ENCODE results near the gene CD44.
A peak's percentile ranks its signal among the peaks of the same experiment; 100 is the strongest.

The CD44 gene

GRCh38 chr11:35260342-35260985 lies 121.5 kb downstream of the CD44 start:
- DNase-seq: no peak

DNA sequence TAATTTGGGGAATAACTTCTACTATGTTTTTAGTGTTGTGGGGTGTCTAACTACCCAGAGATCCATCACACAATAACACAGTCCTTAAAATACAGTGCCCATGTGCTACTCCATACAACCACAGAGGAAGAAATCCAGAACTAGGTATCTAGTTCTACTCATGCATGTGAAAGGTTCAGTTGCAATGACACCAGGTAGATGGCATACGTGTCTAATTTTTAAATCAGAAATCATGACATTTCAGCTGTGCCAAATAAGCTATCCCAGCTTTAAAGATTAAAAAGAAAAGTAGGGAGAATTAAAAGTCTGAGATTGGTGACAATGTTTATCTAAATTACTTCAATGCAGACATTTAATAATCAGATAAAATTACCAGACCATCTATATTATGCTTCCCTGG lies 122.2 kb downstream of the CD44 start:
- no peak for DNase-seq

DNA sequence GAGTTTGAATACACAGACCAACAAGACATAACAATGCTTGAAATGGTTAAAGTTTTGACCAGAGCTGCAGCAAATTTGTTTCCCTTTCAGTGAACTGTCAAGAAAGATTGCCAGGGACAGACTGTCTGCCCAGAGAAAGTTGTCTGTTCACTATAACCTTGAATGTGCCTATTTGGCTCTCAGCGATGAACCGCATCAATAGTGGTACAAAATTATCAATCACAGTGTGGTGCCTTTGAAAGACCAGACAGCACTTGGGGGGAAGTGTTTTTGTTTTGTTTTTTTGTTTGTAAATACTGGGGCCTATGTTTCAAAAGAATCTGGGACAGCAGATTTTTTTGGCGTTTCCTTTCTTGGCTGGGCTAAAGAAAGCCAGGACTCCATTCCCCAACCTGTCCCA lies 123.1 kb downstream of the CD44 start:
- peak in 4 of 51 donors; percentile 5 to 31 (median 13) for DNase-seq

- DNase-seq: no peak
Observed at GRCh38 chr11:35262735-35263134, 123.8 kb downstream of the CD44 start.

DNA sequence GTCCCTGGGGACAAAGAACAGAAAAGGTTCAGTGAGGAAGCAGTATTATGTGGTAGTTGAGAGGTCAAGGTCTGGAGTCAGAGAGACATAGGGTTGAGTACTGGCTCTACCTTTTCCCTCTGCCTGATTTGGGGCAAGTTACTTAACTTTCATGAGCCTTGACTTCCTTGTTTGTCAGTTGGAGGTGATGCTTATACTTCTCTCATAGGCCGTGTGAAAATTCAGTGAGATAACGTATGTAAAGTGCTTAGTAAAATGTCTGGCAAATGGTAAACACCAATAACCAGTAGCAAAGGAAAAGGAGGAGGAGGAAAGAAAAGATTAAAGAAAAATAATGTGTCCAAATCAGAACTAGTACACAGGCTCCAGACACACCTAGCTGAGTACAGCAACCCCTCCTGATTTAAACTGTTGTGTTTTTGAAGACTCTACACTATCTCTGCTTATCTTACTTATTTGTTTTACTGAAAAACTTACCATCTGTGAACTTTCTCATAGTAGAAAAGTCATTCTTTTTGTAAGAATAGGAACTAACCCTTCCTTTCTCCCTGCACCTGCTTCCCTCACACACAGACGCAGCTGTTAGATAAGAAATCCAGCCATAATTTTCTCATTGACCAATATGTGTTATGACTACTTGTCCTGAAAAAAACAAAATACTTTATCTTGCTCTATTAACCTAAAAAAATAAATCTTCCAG lies 126.9 kb downstream of the CD44 start:
- no peak for DNase-seq

- DNase-seq: no peak
Observed at GRCh38 chr11:35267504-35267903, 128.5 kb downstream of the CD44 start.

DNA sequence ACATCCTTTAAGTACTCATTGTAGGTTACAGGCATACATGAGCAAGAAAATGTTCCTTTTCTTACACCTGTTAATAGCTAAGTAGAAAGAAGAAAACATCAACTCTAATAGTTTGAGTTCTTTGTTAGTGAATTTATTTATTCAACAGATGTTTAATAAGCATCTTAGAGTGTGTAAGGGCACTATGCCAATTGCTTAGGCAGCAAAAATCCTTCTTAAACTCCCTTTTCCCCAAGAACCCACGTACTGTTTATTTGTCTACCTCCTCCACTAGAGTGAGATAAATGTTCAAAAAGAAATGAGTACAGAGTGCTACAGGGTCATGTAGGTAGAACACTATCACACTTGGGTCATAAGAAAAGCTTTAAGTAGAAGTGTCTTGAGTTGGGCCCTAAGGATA lies 131.4 kb downstream of the CD44 start:
- DNase-seq: no peak

- no peak for DNase-seq
Observed at GRCh38 chr11:35271031-35271430, 132.1 kb downstream of the CD44 start.

GRCh38 chr11:35272391-35272902 lies 133.5 kb downstream of the CD44 start:
- peak in 4 of 51 donors; percentile 9 to 17 (median 11) for DNase-seq

GRCh38 chr11:35274909-35275785 lies 136.2 kb downstream of the CD44 start:
- peak in 30 of 51 donors; percentile 6 to 67 (median 40) for DNase-seq

DNA sequence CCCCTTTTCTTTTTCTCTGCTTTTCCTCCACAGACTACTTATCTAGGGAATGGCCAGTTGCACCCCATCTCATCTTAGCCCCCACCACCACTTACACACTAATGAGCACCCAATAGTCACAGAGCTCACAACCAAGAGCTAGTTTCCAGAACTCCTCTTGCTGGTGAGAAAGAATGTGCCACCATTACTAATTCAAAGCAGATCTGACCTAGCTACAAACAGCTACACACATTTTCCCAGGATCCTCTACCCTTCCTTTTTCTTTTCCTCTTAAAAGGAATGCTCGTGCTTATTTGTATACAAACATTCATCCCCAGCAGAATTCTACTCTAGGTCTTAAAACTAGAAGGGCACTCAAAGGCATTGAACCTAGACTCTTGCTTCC lies 136.8 kb downstream of the CD44 start:
- DNase-seq: peak in 4 of 51 donors; percentile 37 to 53 (median 48)

DNA sequence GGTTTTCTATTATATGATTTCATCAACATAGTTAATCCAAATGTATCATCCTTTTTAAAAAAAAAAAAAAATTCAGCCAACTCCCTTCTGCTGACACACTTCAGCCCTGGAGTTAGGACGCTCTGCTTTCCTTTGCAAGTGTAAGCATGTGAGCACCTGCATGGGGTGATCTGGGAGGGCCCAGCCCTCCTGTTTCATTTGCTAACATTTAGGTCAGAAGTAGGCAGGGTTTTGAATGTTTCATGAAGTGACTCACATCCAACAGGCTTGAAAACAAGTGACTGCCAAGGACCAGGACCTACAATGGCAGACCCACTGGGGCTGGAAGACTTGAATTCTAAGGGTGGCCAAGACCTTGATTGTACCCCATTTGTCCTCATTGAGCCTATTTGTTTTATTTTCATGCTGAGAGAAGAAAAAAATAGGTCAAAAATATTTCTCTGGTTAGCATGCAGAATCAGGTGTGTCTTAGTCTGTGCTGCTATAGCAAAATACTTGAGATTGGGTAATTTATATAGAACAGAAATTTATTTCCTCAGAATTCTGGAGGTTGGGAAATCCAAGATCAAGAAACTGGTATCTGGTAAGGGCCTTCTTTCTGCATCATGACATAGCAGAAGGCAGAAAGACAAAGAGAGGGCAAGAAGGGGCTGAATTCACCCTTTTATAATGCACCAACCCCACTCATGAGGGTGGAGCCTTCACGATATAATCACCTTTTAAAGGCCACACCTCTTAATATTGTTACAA lies 137.6 kb downstream of the CD44 start:
- peak in 20 of 51 donors; percentile 3 to 65 (median 32) for DNase-seq

GRCh38 chr11:35277827-35278226 lies 138.9 kb downstream of the CD44 start:
- no peak for DNase-seq

- DNase-seq: no peak
Observed at GRCh38 chr11:35280727-35281126, 141.8 kb downstream of the CD44 start.

- no peak for DNase-seq
Observed at GRCh38 chr11:35281169-35281688, 142.3 kb downstream of the CD44 start.
